ENCODE results near the gene BCL6B.

GRCh38 chr17:7067198-7067597 lies 44.3 kb downstream of the BCL6B start:
- TF ChIP-seq CTCF (IDR thresholded peaks at IDR 0.05; ENCODE audit: poor library complexity) (no peak), EZH2phosphoT487 (IDR thresholded peaks at IDR 0.05; ENCODE audit: low read depth, severe bottlenecking, unreplicated experiment) (no peak), EZH2 (IDR thresholded peaks at IDR 0.05; ENCODE audit: borderline replicate concordance) (no peak)

Measured in hepatocyte (in vitro differentiated cells).